Measurements from ENCODE around the gene POGLUT3. TPM values are rescaled to one million over a fixed set of nuclear protein-coding genes. Genes with fewer than 3 reads are reported as not detected.

Gene POGLUT3
- polyA plus RNA-seq, 1 experiment: 60.0 TPM

DNA sequence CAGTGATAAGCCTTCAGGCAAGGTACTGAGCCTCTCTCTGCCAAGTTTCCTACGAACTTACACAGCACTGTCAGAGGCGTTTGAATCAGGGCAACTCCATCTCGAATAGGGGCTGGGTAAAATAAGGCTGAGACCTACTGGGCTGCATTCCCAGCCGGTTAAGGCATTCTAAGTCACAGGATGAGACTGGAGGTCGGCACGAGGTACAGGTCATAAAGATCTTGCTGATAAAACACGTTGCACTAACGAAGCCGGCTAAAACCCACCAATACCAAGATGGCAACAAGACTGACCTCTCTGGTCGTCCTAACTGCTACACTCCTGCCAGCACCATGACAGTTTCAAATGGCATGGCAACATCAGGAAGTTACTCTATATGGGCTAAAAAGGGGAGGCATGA, 20.4 kb upstream of the POGLUT3 start:
- no peaks in the 10 kb centered on the region for H3K27me3 ChIP-seq (ENCODE audit: control insufficient read depth, insufficient read depth, low read length)
- POLR2A ChIA-PET: no interaction called here
- TF ChIP-seq, protein P1, sequence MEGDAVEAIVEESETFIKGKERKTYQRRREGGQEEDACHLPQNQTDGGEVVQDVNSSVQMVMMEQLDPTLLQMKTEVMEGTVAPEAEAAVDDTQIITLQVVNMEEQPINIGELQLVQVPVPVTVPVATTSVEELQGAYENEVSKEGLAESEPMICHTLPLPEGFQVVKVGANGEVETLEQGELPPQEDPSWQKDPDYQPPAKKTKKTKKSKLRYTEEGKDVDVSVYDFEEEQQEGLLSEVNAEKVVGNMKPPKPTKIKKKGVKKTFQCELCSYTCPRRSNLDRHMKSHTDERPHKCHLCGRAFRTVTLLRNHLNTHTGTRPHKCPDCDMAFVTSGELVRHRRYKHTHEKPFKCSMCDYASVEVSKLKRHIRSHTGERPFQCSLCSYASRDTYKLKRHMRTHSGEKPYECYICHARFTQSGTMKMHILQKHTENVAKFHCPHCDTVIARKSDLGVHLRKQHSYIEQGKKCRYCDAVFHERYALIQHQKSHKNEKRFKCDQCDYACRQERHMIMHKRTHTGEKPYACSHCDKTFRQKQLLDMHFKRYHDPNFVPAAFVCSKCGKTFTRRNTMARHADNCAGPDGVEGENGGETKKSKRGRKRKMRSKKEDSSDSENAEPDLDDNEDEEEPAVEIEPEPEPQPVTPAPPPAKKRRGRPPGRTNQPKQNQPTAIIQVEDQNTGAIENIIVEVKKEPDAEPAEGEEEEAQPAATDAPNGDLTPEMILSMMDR (IDR thresholded peaks at IDR 0.05; ENCODE audit: low read depth, low read length): no peak
- DNase-seq (ENCODE audit: low read depth, low spot score): no peak
- H3K9me3 ChIP-seq (ENCODE audit: control insufficient read depth, insufficient read depth, low read length): no peaks in the 10 kb centered on the region
- H3K27ac ChIP-seq (ENCODE audit: low read depth, low read length): no peak overlapping the region
- no peak overlapping the region for H3K4me3 ChIP-seq (ENCODE audit: low read depth, low read length)
- CTCF ChIA-PET: no interaction called here

DNA sequence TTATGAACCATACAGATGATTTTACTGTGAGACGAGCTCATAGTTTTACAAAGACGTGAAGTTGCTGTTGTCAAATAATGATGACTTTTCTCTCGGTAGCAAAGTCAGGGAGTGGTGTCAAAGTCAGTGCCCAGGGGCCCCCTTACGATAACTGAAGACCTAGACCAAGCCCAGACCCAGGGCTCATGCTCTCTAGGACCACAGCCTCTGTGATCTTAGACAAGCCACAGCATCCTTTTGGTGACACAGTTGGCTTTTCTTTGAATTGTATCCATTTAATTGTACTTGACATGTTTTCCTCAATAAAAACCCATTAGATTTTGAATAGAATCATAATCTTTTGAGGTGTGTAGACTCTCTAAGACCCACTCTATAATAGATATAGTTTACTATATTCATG, 17.9 kb upstream of the POGLUT3 start:
- TF ChIP-seq, protein P1 (IDR thresholded peaks at IDR 0.05; ENCODE audit: low read depth, low read length): no peak
- Histone ChIP-seq H3K27ac (ENCODE audit: low read depth, low read length) (no peak overlapping the region), H3K27me3 (ENCODE audit: control insufficient read depth, insufficient read depth, low read length) (no peaks in the 10 kb centered on the region), H3K9me3 (ENCODE audit: control insufficient read depth, insufficient read depth, low read length) (no peaks in the 10 kb centered on the region; the same call in 1 of the 2 replicates), H3K4me3 (ENCODE audit: low read depth, low read length) (no peak overlapping the region)
- no peak for DNase-seq (ENCODE audit: low read depth, low spot score)
- POLR2A ChIA-PET: no interaction called here
- CTCF ChIA-PET: interaction anchor here (0.7 kb wide), 1 partner anchor 134 kb away, joined by 4 read pairs; no protein-coding TSS in a partner anchor

- ChIA-PET POLR2A (no interaction called here), CTCF (no interaction called here)
- TF ChIP-seq, protein P1 (IDR thresholded peaks at IDR 0.05; ENCODE audit: low read depth, low read length): no peak
- Histone ChIP-seq H3K9me3 (ENCODE audit: control insufficient read depth, insufficient read depth, low read length) (no peaks in the 10 kb centered on the region; the same call in 1 of the 2 replicates), H3K4me3 (ENCODE audit: low read depth, low read length) (no peak overlapping the region), H3K27ac (ENCODE audit: low read depth, low read length) (no peak overlapping the region), H3K27me3 (ENCODE audit: control insufficient read depth, insufficient read depth, low read length) (no peaks in the 10 kb centered on the region)
- DNase-seq (ENCODE audit: low read depth, low spot score): no peak
These were observed 14.5 kb upstream of the POGLUT3 start for GRCh38 chr11:108512708-108513107.

DNA sequence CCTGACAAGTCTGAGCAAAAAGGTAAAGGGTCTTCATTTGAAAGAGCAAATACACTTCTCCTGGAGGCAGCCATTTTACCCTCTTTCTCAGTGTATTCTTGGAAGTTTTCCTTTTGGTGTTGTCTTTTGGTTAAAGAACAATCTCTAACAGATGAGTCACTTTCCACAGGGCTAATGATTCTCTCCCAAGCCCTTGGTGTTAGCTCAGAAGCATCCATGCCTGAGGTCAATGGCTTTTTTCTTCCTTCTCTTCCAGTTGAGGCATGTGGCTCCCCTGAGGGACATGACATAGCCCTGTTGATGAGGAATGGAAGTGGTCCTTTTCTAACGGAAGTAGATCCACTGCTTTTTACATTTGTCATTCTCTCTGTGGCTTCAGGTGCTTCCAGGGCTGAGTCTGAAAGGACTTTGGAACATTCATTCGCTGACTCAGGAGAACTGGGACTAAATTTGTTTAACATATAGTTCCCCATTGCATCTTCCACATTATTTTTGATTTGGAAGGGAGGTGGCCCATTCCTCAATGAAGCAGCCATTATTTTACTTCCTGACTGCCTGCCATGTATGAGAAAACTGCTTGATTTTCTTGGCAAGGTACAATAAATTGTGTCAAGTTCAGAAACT, 13.8 kb upstream of the POGLUT3 start:
- POLR2A ChIA-PET: no interaction called here
- TF ChIP-seq, protein P1 (IDR thresholded peaks at IDR 0.05; ENCODE audit: low read depth, low read length): no peak
- Histone ChIP-seq H3K27me3 (ENCODE audit: control insufficient read depth, insufficient read depth, low read length) (no peaks in the 10 kb centered on the region), H3K4me3 (ENCODE audit: low read depth, low read length) (no peak overlapping the region), H3K9me3 (ENCODE audit: control insufficient read depth, insufficient read depth, low read length) (no peaks in the 10 kb centered on the region; the same call in 1 of the 2 replicates), H3K27ac (ENCODE audit: low read depth, low read length) (no peak overlapping the region)
- CTCF ChIA-PET: no interaction called here
- DNase-seq (ENCODE audit: low read depth, low spot score): no peak

DNA sequence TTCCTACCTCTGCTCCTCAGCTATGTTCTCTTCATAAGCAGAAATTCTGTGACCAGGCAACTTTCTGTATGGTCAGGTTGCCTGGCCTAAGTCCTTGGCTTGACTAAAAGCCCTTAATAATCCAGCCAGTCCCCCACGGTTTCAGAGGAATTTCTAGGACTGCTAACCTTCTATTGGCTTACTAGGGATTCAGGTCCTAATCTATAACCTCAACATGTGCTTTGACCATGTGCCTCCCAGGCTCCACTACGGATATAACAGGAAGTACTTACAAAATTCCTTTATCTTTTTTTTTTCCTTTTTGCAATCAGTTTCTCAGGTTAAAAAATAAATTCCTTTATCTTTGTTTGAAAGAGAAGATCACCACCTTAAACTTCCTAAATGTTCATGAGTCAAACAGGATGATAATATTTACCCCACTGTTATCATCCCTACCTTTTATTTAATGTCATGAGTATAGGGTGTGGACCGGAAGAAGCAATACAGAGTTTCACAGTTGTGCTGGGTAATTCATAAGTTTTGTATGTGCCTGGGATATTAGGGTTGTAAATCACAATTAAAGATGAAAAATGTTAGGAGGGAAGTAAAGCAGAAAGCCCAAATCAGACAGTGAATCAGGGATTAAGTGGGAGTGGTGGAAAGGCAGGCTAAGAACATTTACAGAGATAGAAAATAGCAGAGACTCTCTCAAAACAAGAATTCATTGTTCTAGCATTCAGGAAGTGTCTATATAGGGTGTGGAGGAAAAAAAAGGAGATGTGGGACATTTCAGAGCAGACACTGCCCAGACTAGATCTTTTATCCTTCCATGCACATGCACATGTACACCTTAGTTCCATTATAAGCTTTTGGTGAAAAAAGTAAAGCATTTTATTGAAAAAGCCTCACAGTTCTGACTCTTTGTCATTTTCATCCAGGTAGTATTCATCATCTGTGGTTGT, 10.7 kb upstream of the POGLUT3 start:
- no peak for DNase-seq (ENCODE audit: low read depth, low spot score)
- CTCF ChIA-PET: no interaction called here
- POLR2A ChIA-PET: no interaction called here
- H3K27me3 ChIP-seq (ENCODE audit: control insufficient read depth, insufficient read depth, low read length): no peaks in the 10 kb centered on the region
- H3K27ac ChIP-seq (ENCODE audit: low read depth, low read length): no peak overlapping the region
- H3K4me3 ChIP-seq (ENCODE audit: low read depth, low read length): no peak overlapping the region
- TF ChIP-seq, protein P1 (IDR thresholded peaks at IDR 0.05; ENCODE audit: low read depth, low read length): no peak
- no peaks in the 10 kb centered on the region; the same call in 1 of the 2 replicates for H3K9me3 ChIP-seq (ENCODE audit: control insufficient read depth, insufficient read depth, low read length)
